K562 (cell line): ENCODE data around the gene TNFAIP8L2. TPM values are rescaled to one million over a fixed set of nuclear protein-coding genes. Genes with fewer than 3 reads are reported as not detected.
A peak's percentile ranks its signal among the peaks of the same experiment; 100 is the strongest.

Experiments used
- ARID3A ChIP-seq: IDR thresholded peaks from 2 replicates; pipeline ENCODE4 v1.6.1; 2012; ENCODE audit warnings: low read depth, low read length, improper control_type of control experiment, borderline replicate concordance
- CLOCK ChIP-seq: fragments of 250-450 bp; sonication (Bioruptor Pico); IDR thresholded peaks from 2 replicates; pipeline ENCODE4 v1.4.0; 2020; ENCODE audit warnings: mild to moderate bottlenecking, moderate library complexity, borderline replicate concordance
- CREB1 ChIP-seq, 2 experiments: sonication (generic) in 1 of 2; formaldehyde crosslinking in 1 of 2; IDR thresholded peaks; 2 replicates each; pipeline versions ENCODE4 v1.6.1 to v1.8.0; 2012 to 2022; ENCODE audit warnings: inconsistent platforms in 1 of 2, mild to moderate bottlenecking in 1 of 2, missing genetic modification reagents in 1 of 2, moderate library complexity in 1 of 2
- ELF4 ChIP-seq: fragments of 450-650 bp; formaldehyde crosslinking; IDR thresholded peaks from 2 replicates; pipeline ENCODE4 v1.4.0; 2022; ENCODE audit warnings: missing genetic modification characterization
- GATA2 ChIP-seq: sonication (generic); formaldehyde crosslinking; IDR thresholded peaks from 2 replicates; pipeline ENCODE4 v1.4.0; 2020; ENCODE audit warnings: mild to moderate bottlenecking, missing genetic modification reagents
- HBP1 ChIP-seq: fragments of 450-650 bp; formaldehyde crosslinking; IDR thresholded peaks from 2 replicates; pipeline ENCODE4 v1.4.0; 2022; ENCODE audit warnings: missing genetic modification characterization
- L3MBTL2 ChIP-seq: fragments of 450-650 bp; IDR thresholded peaks from 2 replicates; pipeline ENCODE4 v1.6.1; 2016; ENCODE audit warnings: mild to moderate bottlenecking, moderate library complexity
- LCOR ChIP-seq: sonication (generic); formaldehyde crosslinking; IDR thresholded peaks from 2 replicates; pipeline ENCODE4 v1.8.0; 2022; ENCODE audit warnings: mild to moderate bottlenecking, missing genetic modification reagents
- MCM2 ChIP-seq: fragments of 450-650 bp; IDR thresholded peaks from 2 replicates; pipeline ENCODE4 v1.6.1; 2017; ENCODE audit warnings: low read depth, mild to moderate bottlenecking
- NFRKB ChIP-seq: fragments of 450-650 bp; IDR thresholded peaks from 2 replicates; pipeline ENCODE4 v1.6.1; 2016; ENCODE audit warnings: low read depth
- POLR2G ChIP-seq: fragments of 200-400 bp; formaldehyde crosslinking; IDR thresholded peaks from 2 replicates; pipeline ENCODE4 v1.6.1; 2017; ENCODE audit warnings: low read depth, mild to moderate bottlenecking, antibody characterized with exemption, low read length, moderate library complexity
- RCOR1 ChIP-seq, 2 experiments: IDR thresholded peaks; 2 replicates each; pipeline ENCODE4 v1.6.1; 2012; ENCODE audit warnings: low read depth in 2 of 2, low read length in 2 of 2, borderline replicate concordance in 1 of 2, improper control_type of control experiment in 1 of 2
- RFX7 ChIP-seq: fragments of 250-450 bp; sonication (Bioruptor Pico); IDR thresholded peaks from 2 replicates; pipeline ENCODE4 v1.5.1; 2021; ENCODE audit warnings: mild to moderate bottlenecking
- SLC30A9 ChIP-seq: fragments of 250-450 bp; sonication (Bioruptor Pico); IDR thresholded peaks from 2 replicates; pipeline ENCODE4 v1.8.0; 2022; ENCODE audit warnings: mild to moderate bottlenecking, moderate library complexity
- SRSF9 ChIP-seq: fragments of 200-400 bp; formaldehyde crosslinking; IDR thresholded peaks from 2 replicates; pipeline ENCODE4 v1.6.1; 2017; ENCODE audit warnings: low read depth, low read length, borderline replicate concordance
- SUPT5H ChIP-seq: fragments of 450-650 bp; IDR thresholded peaks from 2 replicates; pipeline ENCODE4 v1.6.1; 2016
- TAL1 ChIP-seq: fragments of 450-650 bp; IDR thresholded peaks from 2 replicates; pipeline ENCODE4 v1.6.1; 2016; ENCODE audit warnings: mild to moderate bottlenecking
- TSC22D4 ChIP-seq: fragments of 450-650 bp; IDR thresholded peaks from 2 replicates; pipeline ENCODE4 v1.6.1; 2016; ENCODE audit warnings: missing genetic modification characterization, missing biosample characterization, control low read depth
- ZBTB5 ChIP-seq: fragments of 450-650 bp; IDR thresholded peaks from 2 replicates; pipeline ENCODE4 v1.6.1; 2017; ENCODE audit warnings: antibody characterized with exemption
- ZNF311 ChIP-seq: fragments of 250-450 bp; sonication (Bioruptor Pico); IDR thresholded peaks from 2 replicates; pipeline ENCODE4 v1.4.0; 2020; ENCODE audit warnings: mild to moderate bottlenecking, moderate library complexity
- ZNF717 ChIP-seq: fragments of 250-450 bp; sonication (Bioruptor Pico); IDR thresholded peaks from 2 replicates; pipeline ENCODE4 v1.5.0; 2021
- polyA plus RNA-seq, 8 experiments: library from polyadenylated mRNA; depleted of rRNA in 4 of 8; stranded (reverse) in 5 of 8; unstranded in 3 of 8; fragments of >200 nt; fragmentation: Nextera tagmentation in 2 of 8; fragmentation: Illumina TruSeq in 1 of 8; extraction: Ambion mirVana in 2 of 8; extraction: Trizol in 1 of 8; gene quantifications; 2 replicates each; pipeline versions ENCODE4 v1.2.1 to v1.2.3, GENCODE V29; 2011 to 2014; ENCODE audit warnings: inconsistent platforms in 1 of 8, missing spikeins in 1 of 8
- total RNA-seq, 7 experiments: library from RNA; depleted of rRNA in 6 of 7; stranded (reverse); fragments of >200 nt in 6 of 7; fragmentation: Illumina TruSeq in 2 of 7; extraction: Trizol in 2 of 7; gene quantifications; 2 replicates each; pipeline versions ENCODE4 v1.2.1 to v1.2.3, GENCODE V29; 2011 to 2021; ENCODE audit warnings: low replicate concordance in 1 of 7

TNFAIP8L2 gene
- total and polyA plus RNA-seq, 9 of the 15 experiments (the other 6 are each of a cell fraction or from before 2014, with no cell fraction given): 0.05 to 1.7 (median 0.52) TPM

- no peak for TF ChIP-seq ARID3A
- TF ChIP-seq GATA2 (CRISPR knock-in tag): no peak
- no peak for TF ChIP-seq TAL1
- TF ChIP-seq ELF4 (CRISPR knock-in tag): no peak
- TF ChIP-seq MCM2: no peak
- TF ChIP-seq L3MBTL2: peak; percentile 94
- no peak for TF ChIP-seq CREB1 (IDR thresholded peaks at IDR 0.05)
- TF ChIP-seq CREB1 (CRISPR knock-in tag; IDR thresholded peaks at IDR 0.05): peak; percentile 52; the same call in 1 of the 2 replicates
- TF ChIP-seq POLR2G: peak; percentile 79
- TF ChIP-seq SRSF9: no peak
- TF ChIP-seq ZBTB5: no peak
- no peak for TF ChIP-seq HBP1 (CRISPR knock-in tag)
- TF ChIP-seq SUPT5H: peak; percentile 78
- no peak for TF ChIP-seq RFX7 (CRISPR knock-in tag)
- peak; percentile 51; the same call in 1 of the 2 replicates for TF ChIP-seq LCOR (CRISPR knock-in tag)
- TF ChIP-seq NFRKB: 0 out of 2 replicates have a peak, but pooled peaks have one; percentile 29
- 0 out of 4 replicates have a peak, but pooled peaks of 1 of the 2 experiments have one; percentile 39 for TF ChIP-seq RCOR1 (IDR thresholded peaks at IDR 0.05; ENCODE audit: borderline replicate concordance in 1 of 2, low read depth in 2 of 2, low read length in 2 of 2)
- no peak for TF ChIP-seq SLC30A9 (CRISPR knock-in tag)
- no peak for TF ChIP-seq ZNF717 (CRISPR knock-in tag)
- no peak for TF ChIP-seq CLOCK
- no peak for TF ChIP-seq TSC22D4 (tag)
- no peak for TF ChIP-seq ZNF311 (CRISPR knock-in tag)
Measured at GRCh38 chr1:151198254-151199127, 42.0 kb downstream of the TNFAIP8L2 start, which contains the start of gene PIP5K1A (continued).
